DND-41 (cell line): ENCODE results near the gene EDN3.

Experiments used
- CTCF ChIP-seq: IDR thresholded peaks from 2 replicates; pipeline ENCODE4 v1.5.1; 2012; ENCODE audit warnings: borderline replicate concordance, low read length, moderate library complexity, mild to moderate bottlenecking; ENCODE audit not compliant: poor library complexity, severe bottlenecking; ENCODE audit errors: extremely low read depth
- EZH2 ChIP-seq: IDR thresholded peaks from 3 replicates; pipeline ENCODE4 v1.6.1; 2012; ENCODE audit warnings: borderline replicate concordance, low read depth, mild to moderate bottlenecking, moderate library complexity, low read length, inconsistent platforms; ENCODE audit not compliant: severe bottlenecking

- TF ChIP-seq CTCF: no peak
- TF ChIP-seq EZH2: no peak
Measured at GRCh38 chr20:59308493-59309201, 8.2 kb downstream of the EDN3 start.
